Keratinocyte (primary cell): ENCODE measurements around the gene PIGW. TPM values are rescaled to one million over a fixed set of nuclear protein-coding genes. Genes with fewer than 3 reads are reported as not detected.

ENCODE experiments used
- DNase-seq: peaks from one replicate; pipeline ENCODE4 v3.0.0-alpha.2; 2011; ENCODE audit warnings: low read depth, missing footprints, low spot score
- FAIRE-seq: peaks from 2 replicates; lab custom pipeline; 2011; peaks lifted over from hg19 to GRCh38; lab: Jason Lieb, UNC
- H2AFZ ChIP-seq: 2 replicates; pipeline ENCODE4 v1.6.0; 2012; ENCODE audit warnings: low read length, control low read depth, inconsistent platforms; ENCODE audit not compliant: control insufficient read depth
- H3K27ac ChIP-seq: 2 replicates; pipeline ENCODE4 v1.5.1; 2011; ENCODE audit warnings: low read length; ENCODE audit not compliant: control insufficient read depth, insufficient read depth
- H3K27me3 ChIP-seq: 3 replicates; pipeline ENCODE4 v1.6.0; 2011; ENCODE audit warnings: low read length; ENCODE audit not compliant: control insufficient read depth, insufficient read depth; ENCODE audit errors: extremely low read depth
- H3K36me3 ChIP-seq, 2 experiments: 2 replicates in 1 of 2; 3 replicates in 1 of 2; pipeline ENCODE4 v1.5.1; 2011; ENCODE audit warnings: low read length in 2 of 2, mild to moderate bottlenecking in 1 of 2; ENCODE audit not compliant: control insufficient read depth in 2 of 2, insufficient read depth in 2 of 2; ENCODE audit errors: extremely low read depth in 1 of 2
- H3K4me1 ChIP-seq: 3 replicates; pipeline ENCODE4 v1.5.1; 2011; ENCODE audit warnings: low read length; ENCODE audit not compliant: control insufficient read depth, insufficient read depth; ENCODE audit errors: extremely low read depth
- H3K4me2 ChIP-seq: 3 replicates; pipeline ENCODE4 v1.6.0; 2011; ENCODE audit warnings: low read depth, low read length; ENCODE audit not compliant: control insufficient read depth, insufficient read depth; ENCODE audit errors: extremely low read depth
- H3K4me3 ChIP-seq, 3 experiments: fragments of 200-600 bp in 1 of 3; sonication (generic) in 1 of 3; 2 replicates in 2 of 3; 3 replicates in 1 of 3; pipeline ENCODE4 v1.5.1; 2011 to 2016; ENCODE audit warnings: low read length in 3 of 3, mild to moderate bottlenecking in 3 of 3, control low read depth in 2 of 3, inconsistent platforms in 1 of 3, low read depth in 1 of 3, mixed read lengths in 1 of 3, mixed run types in 1 of 3, moderate library complexity in 1 of 3; ENCODE audit not compliant: control insufficient read depth in 2 of 3, insufficient read depth in 2 of 3; ENCODE audit errors: extremely low read depth in 1 of 3
- H3K79me2 ChIP-seq: 2 replicates; pipeline ENCODE4 v1.6.0; 2012; ENCODE audit warnings: low read length; ENCODE audit not compliant: control insufficient read depth, insufficient read depth
- H3K9ac ChIP-seq: 3 replicates; pipeline ENCODE4 v1.6.0; 2011; ENCODE audit warnings: low read length; ENCODE audit not compliant: control insufficient read depth, insufficient read depth; ENCODE audit errors: extremely low read depth
- H3K9me1 ChIP-seq: 3 replicates; pipeline ENCODE4 v1.6.0; 2011; ENCODE audit warnings: low read length; ENCODE audit not compliant: control insufficient read depth, insufficient read depth; ENCODE audit errors: extremely low read depth
- H3K9me3 ChIP-seq: 2 replicates; pipeline ENCODE4 v1.5.1; 2012; ENCODE audit warnings: low read depth, low read length; ENCODE audit not compliant: control insufficient read depth
- H4K20me1 ChIP-seq: 3 replicates; pipeline ENCODE4 v1.6.0; 2011; ENCODE audit warnings: low read length; ENCODE audit not compliant: control insufficient read depth, insufficient read depth; ENCODE audit errors: extremely low read depth
- CTCF ChIP-seq, 3 experiments: IDR thresholded peaks in 1 of 3; conservative IDR thresholded peaks in 1 of 3; optimal IDR thresholded peaks in 1 of 3; 2 replicates in 2 of 3; 3 replicates in 1 of 3; pipeline versions ENCODE3 to v1.5.1; 2011; ENCODE audit warnings: low read length in 3 of 3, mild to moderate bottlenecking in 3 of 3, moderate library complexity in 2 of 3, control low read depth in 1 of 3, inconsistent platforms in 1 of 3; ENCODE audit not compliant: insufficient read depth in 2 of 3; ENCODE audit errors: extremely low read depth in 1 of 3
- EZH2 ChIP-seq: IDR thresholded peaks from one replicate; pipeline ENCODE4 v1.6.1; 2012; ENCODE audit warnings: inconsistent platforms, mild to moderate bottlenecking, low read length, moderate library complexity
- dilution Hi-C: fragments of 300-500 bp; cut with MboI; formaldehyde crosslinking; loops from one replicate; pipeline ENCODE4 v1.7.0; 2020; ENCODE audit warnings: low sequenced_read_pairs; ENCODE audit not compliant: extremely low pct_ligation_motif_present
- polyA plus RNA-seq, 5 experiments: library from polyadenylated mRNA; depleted of rRNA in 3 of 5; stranded (reverse) in 3 of 5; stranded (forward) in 1 of 5; unstranded in 1 of 5; fragments of >200 nt; gene quantifications; 1 replicate in 1 of 5; 2 replicates in 3 of 5; 3 replicates in 1 of 5; pipeline versions ENCODE4 v1.2.1 to v1.2.3, GENCODE V29; 2011 to 2012; ENCODE audit warnings: missing spikeins in 2 of 5, low read depth in 1 of 5, low replicate concordance in 1 of 5

PIGW gene
- polyA plus RNA-seq, 1 donor (not counting 4 experiments of a cell fraction or from before 2014, with no cell fraction given), result 9.8 TPM

GRCh38 chr17:36493956-36494355 is 40.8 kb upstream of the PIGW start:
- H3K4me2 ChIP-seq, result no peak overlapping the region
- no peaks in the 10 kb centered on the region for H3K9me3 ChIP-seq
- H3K9me1 ChIP-seq, result no peaks in the 10 kb centered on the region
- no peak overlapping the region for H3K9ac ChIP-seq
- no peak overlapping the region for H2AFZ ChIP-seq
- dilution Hi-C loops, result no loop called here
- no peak for FAIRE-seq
- no peaks in the 10 kb centered on the region for H3K27me3 ChIP-seq
- H3K27ac ChIP-seq, result no peak overlapping the region
- peaks cover 19% of the 10 kb centered on the region for H3K79me2 ChIP-seq
- H3K36me3 ChIP-seq, result peaks cover 24 to 55% of the 10 kb centered on the region in 2 experiments
- TF ChIP-seq CTCF (optimal IDR thresholded peaks at IDR 0.05 in 1 of 3, IDR thresholded peaks at IDR 0.05 in 1 of 3, conservative IDR thresholded peaks at IDR 0.05 in 1 of 3; ENCODE audit: extremely low read depth in 1 of 3, insufficient read depth in 2 of 3, low read length in 3 of 3) (no peak), EZH2 (no peak)
- H4K20me1 ChIP-seq, result no peaks in the 10 kb centered on the region
- H3K4me3 ChIP-seq, result no peak overlapping the region
- H3K4me1 ChIP-seq, result no peaks in the 10 kb centered on the region
- no peak for DNase-seq

- no peaks in the 10 kb centered on the region for H4K20me1 ChIP-seq
- H3K9ac ChIP-seq, result no peak overlapping the region
- peaks cover 15% of the 10 kb centered on the region for H3K79me2 ChIP-seq
- DNase-seq, result no peak
- H3K27ac ChIP-seq, result no peak overlapping the region
- no peaks in the 10 kb centered on the region for H3K9me1 ChIP-seq
- H3K4me2 ChIP-seq, result no peak overlapping the region
- TF ChIP-seq CTCF (optimal IDR thresholded peaks at IDR 0.05 in 1 of 3, IDR thresholded peaks at IDR 0.05 in 1 of 3, conservative IDR thresholded peaks at IDR 0.05 in 1 of 3; ENCODE audit: extremely low read depth in 1 of 3, insufficient read depth in 2 of 3, low read length in 3 of 3) (no peak), EZH2 (no peak)
- peaks cover 24 to 59% of the 10 kb centered on the region in 2 experiments for H3K36me3 ChIP-seq
- no peak overlapping the region for H3K4me3 ChIP-seq
- H3K4me1 ChIP-seq, result no peaks in the 10 kb centered on the region
- no peak for FAIRE-seq
- H3K27me3 ChIP-seq, result no peaks in the 10 kb centered on the region
- H3K9me3 ChIP-seq, result no peaks in the 10 kb centered on the region
- no peak overlapping the region for H2AFZ ChIP-seq
- dilution Hi-C loops, result no loop called here
These were observed 40.1 kb upstream of the PIGW start for GRCh38 chr17:36494674-36495073.
